Vagina (tissue), 2 donors: Measurements from ENCODE around the gene USH2A. TPM values are rescaled to one million over a fixed set of nuclear protein-coding genes. Genes with fewer than 3 reads are reported as not detected.

Source experiments
- DNase-seq, 2 donors: peaks; one replicate each; pipeline ENCODE4 v3.0.0-alpha.2; 2017; ENCODE audit errors: extremely low spot score in 2 of 2
- H3K27ac ChIP-seq: fragments of 200-600 bp; sonication (generic); one replicate; pipeline ENCODE4 v1.5.1; 2019
- H3K27me3 ChIP-seq: fragments of 200-600 bp; sonication (generic); one replicate; pipeline ENCODE4 v1.5.1; 2019
- H3K36me3 ChIP-seq, 2 donors: fragments of 200-600 bp; sonication (generic); one replicate each; pipeline ENCODE4 v1.5.1; 2017 to 2019
- H3K4me1 ChIP-seq: fragments of 200-600 bp; sonication (generic); one replicate; pipeline ENCODE4 v1.5.1; 2019
- H3K4me3 ChIP-seq, 2 donors: fragments of 200-600 bp; sonication (generic); 1 replicate in 1 of 2; 2 replicates in 1 of 2; pipeline ENCODE4 v1.5.1; 2016 to 2019
- H3K9me3 ChIP-seq: fragments of 200-600 bp; sonication (generic); one replicate; pipeline ENCODE4 v1.5.1; 2019
- CTCF ChIP-seq, 3 experiments: fragments of 450-650 bp in 2 of 3; fragments of 200-600 bp in 1 of 3; sonication (generic) in 1 of 3; IDR thresholded peaks; one replicate each; pipeline ENCODE4 v1.5.1; 2017 to 2019; ENCODE audit warnings: antibody characterized with exemption in 3 of 3, mild to moderate bottlenecking in 2 of 3, moderate library complexity in 2 of 3
- POLR2A ChIP-seq, 2 donors: fragments of 450-650 bp; IDR thresholded peaks; one replicate each; pipeline ENCODE4 v1.6.1; 2017; ENCODE audit warnings: antibody characterized with exemption in 2 of 2, mild to moderate bottlenecking in 2 of 2, moderate library complexity in 2 of 2
- POLR2AphosphoS5 ChIP-seq, 2 donors: sonication (generic); formaldehyde crosslinking; IDR thresholded peaks; one replicate each; pipeline ENCODE4 v1.9.0; 2017; ENCODE audit warnings: antibody characterized with exemption in 2 of 2, mild to moderate bottlenecking in 2 of 2, low read depth in 1 of 2; ENCODE audit not compliant: insufficient read depth in 1 of 2
- intact Hi-C: fragments of 100-400 bp; cut with DNase I; formaldehyde crosslinking; loops from one replicate; pipeline ENCODE4 v1.15.1; 2023
- total RNA-seq: library from RNA; depleted of rRNA; stranded (reverse); fragments of >200 nt; gene quantifications from one replicate; pipeline ENCODE4 v1.2.3, GENCODE V29; 2016

The USH2A gene
- total RNA-seq, 1 donor from 2014 or later = under 0.01 TPM

DNA sequence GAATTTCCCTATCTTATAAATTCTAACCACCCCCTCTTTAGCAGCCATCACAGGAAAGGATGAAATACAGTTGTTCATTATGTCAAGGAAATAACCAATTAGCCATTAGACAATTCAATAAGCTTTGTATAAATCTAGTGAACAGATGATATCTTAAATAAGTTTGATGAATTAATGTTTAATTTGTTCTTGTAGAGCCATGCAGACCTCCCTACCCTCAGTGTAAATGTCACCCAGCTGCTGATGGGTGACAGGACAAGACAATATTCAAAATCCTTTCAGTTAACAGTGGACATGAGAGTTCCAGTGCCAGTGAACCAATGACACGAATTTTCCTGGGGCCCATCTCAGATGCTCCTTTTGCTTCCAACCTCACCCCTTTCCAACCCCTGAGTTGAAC is 460.2 kb downstream of the USH2A start:
- Histone ChIP-seq H3K4me3 (no peak overlapping the region), H3K27ac (no peak overlapping the region), H3K4me1 (no peaks in the 10 kb centered on the region), H3K9me3 (no peaks in the 10 kb centered on the region), H3K36me3 (no peaks in the 10 kb centered on the region), H3K27me3 (no peaks in the 10 kb centered on the region)
- no peak for TF ChIP-seq POLR2A (IDR thresholded peaks at IDR 0.05)
- TF ChIP-seq POLR2AphosphoS5 (IDR thresholded peaks at IDR 0.05; ENCODE audit: insufficient read depth in 1 of 2, low read depth in 1 of 2) = no peak
- TF ChIP-seq CTCF (IDR thresholded peaks at IDR 0.05) = no peak
- DNase-seq = no peak
- intact Hi-C loops = no loop called here

DNA sequence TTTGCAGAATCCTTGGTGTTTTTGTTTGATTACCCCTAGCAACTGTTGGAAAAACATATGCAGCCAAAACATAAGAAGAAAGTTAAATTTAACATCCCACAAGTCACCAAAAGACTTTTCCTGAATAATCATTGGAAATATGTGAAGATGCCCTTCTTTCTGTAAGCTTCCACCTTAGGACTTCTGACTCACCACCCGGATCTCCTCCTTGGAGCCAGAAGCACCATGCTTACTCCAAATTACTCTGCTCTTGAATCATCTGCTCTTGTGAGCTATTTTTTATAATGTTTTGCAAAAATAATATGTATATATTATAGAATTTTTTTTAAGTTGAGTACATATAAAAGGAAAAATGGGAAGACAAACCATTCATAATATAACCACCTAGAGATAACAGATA is 464.4 kb downstream of the USH2A start:
- no peak for TF ChIP-seq CTCF (IDR thresholded peaks at IDR 0.05)
- TF ChIP-seq POLR2A (IDR thresholded peaks at IDR 0.05) = no peak
- no peak for TF ChIP-seq POLR2AphosphoS5 (IDR thresholded peaks at IDR 0.05; ENCODE audit: insufficient read depth in 1 of 2, low read depth in 1 of 2)
- intact Hi-C loops = no loop called here
- H3K4me3 ChIP-seq = no peak overlapping the region

GRCh38 chr1:215957663-215958062 is 465.6 kb downstream of the USH2A start:
- intact Hi-C loops = no loop called here
- Histone ChIP-seq H3K27me3 (no peaks in the 10 kb centered on the region), H3K27ac (no peak overlapping the region), H3K36me3 (no peaks in the 10 kb centered on the region), H3K4me3 (no peak overlapping the region), H3K9me3 (no peaks in the 10 kb centered on the region), H3K4me1 (no peaks in the 10 kb centered on the region)
- DNase-seq = no peak
- TF ChIP-seq POLR2AphosphoS5 (IDR thresholded peaks at IDR 0.05; ENCODE audit: insufficient read depth in 1 of 2, low read depth in 1 of 2) (no peak), CTCF (IDR thresholded peaks at IDR 0.05) (no peak), POLR2A (IDR thresholded peaks at IDR 0.05) (no peak)

More for the DNA sequence above, 464.4 kb downstream of the USH2A start:
- Histone ChIP-seq H3K27me3 (no peaks in the 10 kb centered on the region), H3K4me1 (no peaks in the 10 kb centered on the region), H3K27ac (no peak overlapping the region), H3K36me3 (no peaks in the 10 kb centered on the region), H3K9me3 (no peaks in the 10 kb centered on the region)
- no peak for DNase-seq

- no peaks in the 10 kb centered on the region for H3K9me3 ChIP-seq
- no peak for DNase-seq
- no peaks in the 10 kb centered on the region for H3K4me1 ChIP-seq
- intact Hi-C loops = no loop called here
- no peaks in the 10 kb centered on the region for H3K36me3 ChIP-seq
- H3K27me3 ChIP-seq = no peaks in the 10 kb centered on the region
- TF ChIP-seq POLR2AphosphoS5 (IDR thresholded peaks at IDR 0.05; ENCODE audit: insufficient read depth in 1 of 2, low read depth in 1 of 2) = no peak
- no peak for TF ChIP-seq POLR2A (IDR thresholded peaks at IDR 0.05)
- no peak for TF ChIP-seq CTCF (IDR thresholded peaks at IDR 0.05)
- H3K27ac ChIP-seq = no peak overlapping the region
- no peak overlapping the region for H3K4me3 ChIP-seq
These were observed 490.7 kb downstream of the USH2A start for GRCh38 chr1:215932558-215932957.

DNA sequence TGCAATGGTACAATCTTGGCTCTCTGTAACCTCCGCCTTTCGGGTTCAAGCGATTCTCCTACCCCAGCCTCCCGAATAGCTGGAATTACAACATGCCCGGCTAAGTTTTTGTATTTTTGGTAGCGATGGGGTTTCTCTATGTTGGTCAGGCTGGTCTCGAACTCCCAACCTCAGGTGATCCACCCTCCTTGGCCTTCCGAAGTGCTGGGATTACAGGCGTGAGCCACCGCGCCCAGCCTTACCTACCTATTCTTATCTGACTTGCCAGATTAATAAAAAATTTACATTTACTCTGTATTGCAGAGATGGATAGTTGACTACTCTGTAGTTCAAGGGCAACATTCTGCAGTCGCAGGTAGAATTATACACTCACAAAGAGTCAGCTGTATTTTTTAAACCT is 496.6 kb downstream of the USH2A start:
- no peaks in the 10 kb centered on the region for H3K27me3 ChIP-seq
- H3K4me1 ChIP-seq = no peaks in the 10 kb centered on the region
- H3K27ac ChIP-seq = no peak overlapping the region
- TF ChIP-seq CTCF (IDR thresholded peaks at IDR 0.05) = no peak
- no peak for TF ChIP-seq POLR2A (IDR thresholded peaks at IDR 0.05)
- no peak for TF ChIP-seq POLR2AphosphoS5 (IDR thresholded peaks at IDR 0.05; ENCODE audit: insufficient read depth in 1 of 2, low read depth in 1 of 2)
- no peaks in the 10 kb centered on the region for H3K36me3 ChIP-seq
- no peak overlapping the region for H3K4me3 ChIP-seq
- DNase-seq = no peak
- H3K9me3 ChIP-seq = no peaks in the 10 kb centered on the region
- intact Hi-C loops = no loop called here
